ENCODE results near the gene NRCAM.

DNA sequence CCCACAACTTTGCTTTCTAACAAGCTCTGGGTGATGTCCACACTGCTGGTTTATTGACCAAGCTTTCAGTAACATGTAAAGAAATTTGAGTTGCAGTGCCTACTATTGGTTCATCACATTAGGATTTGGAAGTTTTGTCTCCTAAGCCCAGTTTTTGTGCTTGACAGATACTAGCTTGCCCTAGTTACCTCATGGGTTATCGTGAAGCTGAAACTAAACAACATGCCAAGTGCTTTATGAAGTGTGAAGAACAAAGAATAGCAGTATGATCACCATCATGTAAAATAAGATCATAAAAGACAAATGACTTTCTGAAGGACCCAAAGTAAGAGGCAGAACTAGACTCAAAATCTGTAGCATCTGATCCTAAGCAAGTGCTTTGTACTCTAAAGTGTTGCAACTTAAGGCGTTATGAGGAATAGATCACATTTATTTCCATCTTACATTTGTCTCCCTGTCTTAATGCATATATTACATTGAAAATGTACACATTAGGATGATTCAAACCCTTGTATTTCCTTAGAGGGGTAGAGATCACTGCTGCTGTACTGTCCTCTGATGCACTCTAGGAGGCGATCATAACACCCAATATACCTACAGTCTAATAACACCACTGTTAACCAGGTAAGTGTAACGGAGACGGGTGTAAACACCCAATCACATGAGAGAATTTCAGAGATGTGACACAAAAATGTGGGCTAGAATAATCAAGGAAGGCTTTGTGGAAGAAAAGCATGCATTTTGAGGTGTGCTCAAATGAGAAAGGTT lies 71.3 kb downstream of the NRCAM start:
- TF ChIP-seq SP1 (IDR thresholded peaks at IDR 0.05) (no peak), SP1 (CRISPR knock-in tag; IDR thresholded peaks at IDR 0.05) (no peak), ZNF780A (CRISPR knock-in tag; IDR thresholded peaks at IDR 0.05) (no peak), ZNF3 (CRISPR knock-in tag; IDR thresholded peaks at IDR 0.05) (no peak), ARHGAP35 (CRISPR knock-in tag; IDR thresholded peaks at IDR 0.05; ENCODE audit: borderline replicate concordance) (no peak), MXI1 (IDR thresholded peaks at IDR 0.05; ENCODE audit: borderline replicate concordance, low read depth, low read length) (no peak), POLR2A (IDR thresholded peaks at IDR 0.05; ENCODE audit: insufficient read depth in 1 of 2, low read depth in 2 of 2, low read length in 2 of 2) (no peak), JUN (CRISPR knock-in tag; IDR thresholded peaks at IDR 0.05) (no peak), NCOA2 (CRISPR knock-in tag; IDR thresholded peaks at IDR 0.05) (no peak), ZNF256 (CRISPR knock-in tag; conservative IDR thresholded peaks at IDR 0.05) (no peak)
- TF ChIP-seq, protein P1, sequence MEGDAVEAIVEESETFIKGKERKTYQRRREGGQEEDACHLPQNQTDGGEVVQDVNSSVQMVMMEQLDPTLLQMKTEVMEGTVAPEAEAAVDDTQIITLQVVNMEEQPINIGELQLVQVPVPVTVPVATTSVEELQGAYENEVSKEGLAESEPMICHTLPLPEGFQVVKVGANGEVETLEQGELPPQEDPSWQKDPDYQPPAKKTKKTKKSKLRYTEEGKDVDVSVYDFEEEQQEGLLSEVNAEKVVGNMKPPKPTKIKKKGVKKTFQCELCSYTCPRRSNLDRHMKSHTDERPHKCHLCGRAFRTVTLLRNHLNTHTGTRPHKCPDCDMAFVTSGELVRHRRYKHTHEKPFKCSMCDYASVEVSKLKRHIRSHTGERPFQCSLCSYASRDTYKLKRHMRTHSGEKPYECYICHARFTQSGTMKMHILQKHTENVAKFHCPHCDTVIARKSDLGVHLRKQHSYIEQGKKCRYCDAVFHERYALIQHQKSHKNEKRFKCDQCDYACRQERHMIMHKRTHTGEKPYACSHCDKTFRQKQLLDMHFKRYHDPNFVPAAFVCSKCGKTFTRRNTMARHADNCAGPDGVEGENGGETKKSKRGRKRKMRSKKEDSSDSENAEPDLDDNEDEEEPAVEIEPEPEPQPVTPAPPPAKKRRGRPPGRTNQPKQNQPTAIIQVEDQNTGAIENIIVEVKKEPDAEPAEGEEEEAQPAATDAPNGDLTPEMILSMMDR (CRISPR knock-in tag; IDR thresholded peaks at IDR 0.05) = peak; percentile 32
- TF ChIP-seq, protein P2, sequence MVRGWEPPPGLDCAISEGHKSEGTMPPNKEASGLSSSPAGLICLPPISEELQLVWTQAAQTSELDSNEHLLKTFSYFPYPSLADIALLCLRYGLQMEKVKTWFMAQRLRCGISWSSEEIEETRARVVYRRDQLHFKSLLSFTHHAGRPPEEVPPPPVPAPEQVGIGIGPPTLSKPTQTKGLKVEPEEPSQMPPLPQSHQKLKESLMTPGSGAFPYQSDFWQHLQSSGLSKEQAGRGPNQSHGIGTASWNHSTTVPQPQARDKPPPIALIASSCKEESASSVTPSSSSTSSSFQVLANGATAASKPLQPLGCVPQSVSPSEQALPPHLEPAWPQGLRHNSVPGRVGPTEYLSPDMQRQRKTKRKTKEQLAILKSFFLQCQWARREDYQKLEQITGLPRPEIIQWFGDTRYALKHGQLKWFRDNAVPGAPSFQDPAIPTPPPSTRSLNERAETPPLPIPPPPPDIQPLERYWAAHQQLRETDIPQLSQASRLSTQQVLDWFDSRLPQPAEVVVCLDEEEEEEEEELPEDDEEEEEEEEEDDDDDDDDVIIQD (CRISPR knock-in tag; IDR thresholded peaks at IDR 0.05; ENCODE audit: low read depth) = no peak
- TF ChIP-seq, protein P3, sequence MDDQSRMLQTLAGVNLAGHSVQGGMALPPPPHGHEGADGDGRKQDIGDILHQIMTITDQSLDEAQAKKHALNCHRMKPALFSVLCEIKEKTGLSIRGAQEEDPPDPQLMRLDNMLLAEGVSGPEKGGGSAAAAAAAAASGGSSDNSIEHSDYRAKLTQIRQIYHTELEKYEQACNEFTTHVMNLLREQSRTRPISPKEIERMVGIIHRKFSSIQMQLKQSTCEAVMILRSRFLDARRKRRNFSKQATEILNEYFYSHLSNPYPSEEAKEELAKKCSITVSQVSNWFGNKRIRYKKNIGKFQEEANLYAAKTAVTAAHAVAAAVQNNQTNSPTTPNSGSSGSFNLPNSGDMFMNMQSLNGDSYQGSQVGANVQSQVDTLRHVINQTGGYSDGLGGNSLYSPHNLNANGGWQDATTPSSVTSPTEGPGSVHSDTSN (CRISPR knock-in tag; IDR thresholded peaks at IDR 0.05; ENCODE audit: borderline replicate concordance) = no peak
- TF ChIP-seq, protein P4, sequence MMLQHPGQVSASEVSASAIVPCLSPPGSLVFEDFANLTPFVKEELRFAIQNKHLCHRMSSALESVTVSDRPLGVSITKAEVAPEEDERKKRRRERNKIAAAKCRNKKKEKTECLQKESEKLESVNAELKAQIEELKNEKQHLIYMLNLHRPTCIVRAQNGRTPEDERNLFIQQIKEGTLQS (CRISPR knock-in tag; IDR thresholded peaks at IDR 0.05) = no peak

Data from HepG2 (cell line).